ENCODE data around the gene ZSCAN5B. TPM values are rescaled to one million over a fixed set of nuclear protein-coding genes. Genes with fewer than 3 reads are reported as not detected.

The ZSCAN5B gene
- total and polyA plus RNA-seq, 9 of the 15 experiments (the other 6 are each of a cell fraction or from before 2014, with no cell fraction given), result 0.03 to 0.07 TPM; not detected in 7

GRCh38 chr19:56140583-56141416 lies 56.8 kb downstream of the ZSCAN5B start, which contains the start of gene ZNF444 (continued):
- TF ChIP-seq ZBTB17 (CRISPR knock-in tag; IDR thresholded peaks at IDR 0.05), result peak; percentile 85
- TF ChIP-seq DACH1 (IDR thresholded peaks at IDR 0.05; ENCODE audit: partially characterized antibody), result no peak
- peak; percentile 80; the same call in 1 of the 2 replicates for TF ChIP-seq CREB3 (tag; conservative IDR thresholded peaks at IDR 0.05; ENCODE audit: low read depth)
- no peak for TF ChIP-seq ARID1B (IDR thresholded peaks at IDR 0.05)
- peak; percentile 82 for TF ChIP-seq NR2C2 (CRISPR knock-in tag; IDR thresholded peaks at IDR 0.05)
- peak; percentile 92 for TF ChIP-seq NR2C2 (tag; IDR thresholded peaks at IDR 0.05)
- TF ChIP-seq SMC3 (conservative IDR thresholded peaks at IDR 0.05; ENCODE audit: insufficient read depth, low read depth, low read length), result no peak
- TF ChIP-seq ARID4B (CRISPR knock-in tag; IDR thresholded peaks at IDR 0.05), result peak; percentile 85
- TF ChIP-seq ZNF717 (CRISPR knock-in tag; IDR thresholded peaks at IDR 0.05), result no peak
- TF ChIP-seq BCL6 (CRISPR knock-in tag; IDR thresholded peaks at IDR 0.05), result peak; percentile 77; the same call in 1 of the 2 replicates
- TF ChIP-seq KLF10 (CRISPR knock-in tag; IDR thresholded peaks at IDR 0.05), result no peak
- TF ChIP-seq GABPB2 (CRISPR knock-in tag; conservative IDR thresholded peaks at IDR 0.05), result no peak
- no peak for TF ChIP-seq RAD21 (CRISPR knock-in tag; conservative IDR thresholded peaks at IDR 0.05 in 1 of 2, IDR thresholded peaks at IDR 0.05 in 1 of 2)
- TF ChIP-seq RCOR1 (IDR thresholded peaks at IDR 0.05; ENCODE audit: borderline replicate concordance in 1 of 2, low read depth in 2 of 2, low read length in 2 of 2), result no peak
- no peak for TF ChIP-seq ZNF398 (CRISPR knock-in tag; IDR thresholded peaks at IDR 0.05)
- TF ChIP-seq MYNN (IDR thresholded peaks at IDR 0.05), result no peak
- TF ChIP-seq MYNN (CRISPR knock-in tag; IDR thresholded peaks at IDR 0.05), result no peak
- TF ChIP-seq GMEB1 (CRISPR knock-in tag; IDR thresholded peaks at IDR 0.05), result peak; percentile 81
- peak; percentile 20; the same call in 1 of the 2 replicates for TF ChIP-seq NFE2 (IDR thresholded peaks at IDR 0.05; ENCODE audit: low read depth)
- TF ChIP-seq ZNF263 (CRISPR knock-in tag; IDR thresholded peaks at IDR 0.05; ENCODE audit: borderline replicate concordance), result peak; percentile 84
